HUES6 (cell line): ENCODE results near the gene ZNF574.

Experiments used
- H3K27ac ChIP-seq: 2 replicates; pipeline ENCODE4 v1.7.0; 2013; ENCODE audit warnings: low read depth, mild to moderate bottlenecking, low read length, inconsistent platforms
- H3K27me3 ChIP-seq: 2 replicates; pipeline ENCODE4 v1.6.1; 2013; ENCODE audit warnings: low read length; ENCODE audit not compliant: control insufficient read depth, insufficient read depth
- H3K36me3 ChIP-seq: 2 replicates; pipeline ENCODE4 v1.6.1; 2013; ENCODE audit warnings: low read length; ENCODE audit not compliant: control insufficient read depth, insufficient read depth
- H3K4me1 ChIP-seq: 2 replicates; pipeline ENCODE4 v1.6.1; 2013; ENCODE audit warnings: low read length; ENCODE audit not compliant: control insufficient read depth, insufficient read depth
- H3K4me3 ChIP-seq: 2 replicates; pipeline ENCODE4 v1.5.1; 2013; ENCODE audit warnings: low read depth, low read length
- H3K9ac ChIP-seq: one replicate; pipeline ENCODE4 v1.6.1; 2013; ENCODE audit warnings: mild to moderate bottlenecking, low read length
- H3K9me3 ChIP-seq: 2 replicates; pipeline ENCODE4 v1.6.1; 2013; ENCODE audit warnings: low read depth, low read length; ENCODE audit not compliant: control insufficient read depth, insufficient read depth

Gene ZNF574

GRCh38 chr19:42108527-42109389 lies 32.8 kb downstream of the ZNF574 start:
- Histone ChIP-seq H3K9me3 (no peaks in the 10 kb centered on the region), H3K27me3 (no peaks in the 10 kb centered on the region), H3K9ac (no peak overlapping the region), H3K4me1 (peaks cover 21% of the 10 kb centered on the region), H3K36me3 (no peaks in the 10 kb centered on the region), H3K27ac (no peak overlapping the region), H3K4me3 (no peak overlapping the region)

DNA sequence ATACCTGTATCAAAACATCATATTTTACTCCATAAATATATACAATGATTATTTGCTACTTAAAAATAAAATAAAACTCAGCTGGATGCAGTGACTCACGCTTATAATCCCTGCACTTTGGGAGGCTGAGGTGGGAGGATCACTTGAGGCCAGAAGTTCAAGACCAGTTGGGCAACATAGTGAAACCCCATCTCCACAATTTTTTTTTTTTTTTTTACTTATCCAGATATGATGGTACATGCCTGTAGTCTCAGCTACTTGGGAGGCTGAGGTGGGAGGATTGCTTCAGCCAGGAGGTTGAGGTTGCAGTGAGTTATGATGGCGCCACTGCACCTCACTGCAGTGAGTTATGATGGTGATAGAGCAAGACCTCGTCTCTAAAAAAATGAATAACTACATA lies 33.9 kb downstream of the ZNF574 start:
- Histone ChIP-seq H3K4me3 (no peak overlapping the region), H3K9ac (no peak overlapping the region), H3K27ac (no peak overlapping the region), H3K27me3 (no peaks in the 10 kb centered on the region), H3K4me1 (peaks cover 31% of the 10 kb centered on the region), H3K36me3 (no peaks in the 10 kb centered on the region), H3K9me3 (no peaks in the 10 kb centered on the region)

GRCh38 chr19:42110658-42111057 lies 34.7 kb downstream of the ZNF574 start:
- Histone ChIP-seq H3K9me3 (no peaks in the 10 kb centered on the region), H3K9ac (no peak overlapping the region), H3K36me3 (no peaks in the 10 kb centered on the region), H3K27ac (no peak overlapping the region), H3K27me3 (no peaks in the 10 kb centered on the region), H3K4me3 (no peak overlapping the region), H3K4me1 (peaks cover 31% of the 10 kb centered on the region)

GRCh38 chr19:42111384-42111783 lies 35.4 kb downstream of the ZNF574 start:
- Histone ChIP-seq H3K4me1 (peaks cover 31% of the 10 kb centered on the region), H3K36me3 (no peaks in the 10 kb centered on the region), H3K27ac (no peak overlapping the region), H3K27me3 (no peaks in the 10 kb centered on the region), H3K9ac (no peak overlapping the region), H3K9me3 (no peaks in the 10 kb centered on the region), H3K4me3 (no peak overlapping the region)

- no peaks in the 10 kb centered on the region for H3K9me3 ChIP-seq
- H3K27me3 ChIP-seq = no peaks in the 10 kb centered on the region
- H3K27ac ChIP-seq = no peak overlapping the region
- no peak overlapping the region for H3K9ac ChIP-seq
- H3K4me3 ChIP-seq = no peak overlapping the region
- H3K4me1 ChIP-seq = peaks cover 31% of the 10 kb centered on the region
- H3K36me3 ChIP-seq = no peaks in the 10 kb centered on the region
Measured at GRCh38 chr19:42111811-42112210, 35.8 kb downstream of the ZNF574 start.

DNA sequence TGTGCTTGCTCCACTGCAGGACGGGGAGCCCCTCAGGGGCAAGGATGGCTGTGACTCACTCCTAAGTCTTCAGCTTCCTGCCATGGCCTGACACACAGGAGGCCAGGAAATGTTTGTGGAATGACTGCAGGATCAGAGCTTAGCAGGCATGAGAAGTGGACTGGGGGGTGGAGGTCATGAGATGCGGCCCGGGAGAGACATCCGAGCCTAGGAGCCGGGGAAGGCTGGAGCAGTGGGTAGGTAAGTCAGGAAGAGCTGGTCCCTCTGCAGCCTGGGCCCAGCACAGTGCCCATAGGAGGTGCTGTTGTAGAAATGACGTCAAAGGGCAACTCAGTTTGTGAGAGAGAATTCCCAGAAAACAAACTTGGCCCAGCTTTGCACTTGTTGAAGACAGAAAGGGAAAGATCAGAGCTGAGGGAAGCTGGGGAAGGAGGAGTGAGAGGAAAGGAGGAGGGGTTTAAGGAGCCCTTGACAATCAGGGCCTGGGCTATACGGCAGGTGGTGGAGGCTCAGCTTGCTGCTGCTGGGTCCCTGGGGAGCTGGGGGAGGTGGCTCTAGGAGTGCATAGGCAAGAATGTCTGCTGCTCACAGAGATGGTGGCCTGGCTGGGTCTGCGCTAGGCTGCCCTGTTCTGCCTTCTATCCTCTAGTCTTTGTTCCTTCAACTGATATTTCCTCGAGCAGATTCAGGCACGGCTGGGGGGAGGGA lies 37.8 kb downstream of the ZNF574 start:
- Histone ChIP-seq H3K9ac (peak overlapping the region; percentile 48), H3K9me3 (no peaks in the 10 kb centered on the region), H3K4me1 (peaks cover 29% of the 10 kb centered on the region), H3K36me3 (no peaks in the 10 kb centered on the region), H3K27me3 (no peaks in the 10 kb centered on the region), H3K4me3 (0 out of 2 replicates have a peak overlapping the region, but pooled peaks have one; percentile 28), H3K27ac (no peak overlapping the region)

GRCh38 chr19:42114412-42114811 lies 38.4 kb downstream of the ZNF574 start:
- Histone ChIP-seq H3K36me3 (no peaks in the 10 kb centered on the region), H3K27ac (no peak overlapping the region), H3K4me1 (peaks cover 23% of the 10 kb centered on the region), H3K4me3 (0 out of 2 replicates have a peak overlapping the region, but pooled peaks have one; percentile 28), H3K27me3 (no peaks in the 10 kb centered on the region), H3K9me3 (no peaks in the 10 kb centered on the region), H3K9ac (peak overlapping the region; percentile 48)

- no peaks in the 10 kb centered on the region for H3K27me3 ChIP-seq
- H3K27ac ChIP-seq = no peak overlapping the region
- H3K36me3 ChIP-seq = no peaks in the 10 kb centered on the region
- H3K9ac ChIP-seq = no peak overlapping the region
- H3K9me3 ChIP-seq = no peaks in the 10 kb centered on the region
- H3K4me3 ChIP-seq = no peak overlapping the region
- H3K4me1 ChIP-seq = peaks cover 23% of the 10 kb centered on the region
Measured at GRCh38 chr19:42115219-42115618, 39.3 kb downstream of the ZNF574 start.

DNA sequence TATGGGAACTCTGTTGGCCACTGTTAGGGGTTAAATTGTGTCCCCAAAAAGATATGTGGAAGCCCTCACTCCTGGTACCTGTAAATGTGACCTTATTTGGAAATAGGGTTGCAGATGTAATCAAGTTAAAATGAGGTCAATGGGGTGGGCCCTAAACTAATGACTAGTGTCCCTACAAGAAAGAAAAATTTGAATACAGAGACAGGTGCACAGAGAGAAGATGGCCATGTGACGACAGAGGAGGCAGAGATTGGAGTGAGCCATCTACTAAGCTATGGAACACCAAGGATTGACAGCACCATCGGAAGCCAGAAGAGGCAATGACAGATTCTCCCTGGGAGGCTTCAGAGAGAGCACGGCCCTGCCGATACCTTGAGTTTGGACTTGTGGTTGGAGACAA lies 39.7 kb downstream of the ZNF574 start:
- Histone ChIP-seq H3K9ac (no peak overlapping the region), H3K9me3 (no peaks in the 10 kb centered on the region), H3K27me3 (no peaks in the 10 kb centered on the region), H3K4me1 (peaks cover 24% of the 10 kb centered on the region), H3K36me3 (no peaks in the 10 kb centered on the region), H3K27ac (no peak overlapping the region), H3K4me3 (no peak overlapping the region)

GRCh38 chr19:42116308-42117075 lies 40.5 kb downstream of the ZNF574 start:
- Histone ChIP-seq H3K9ac (no peak overlapping the region), H3K9me3 (no peaks in the 10 kb centered on the region), H3K4me1 (peaks cover 32% of the 10 kb centered on the region), H3K27ac (no peak overlapping the region), H3K36me3 (no peaks in the 10 kb centered on the region), H3K27me3 (no peaks in the 10 kb centered on the region), H3K4me3 (no peak overlapping the region)
